ENCODE results near the gene TMTC2.
"Not testable (repeated sequence)": the region's sequence is repeated elsewhere in the genome, so short reads cannot be mapped to it uniquely, and the experiment has no call there.

The TMTC2 gene

DNA sequence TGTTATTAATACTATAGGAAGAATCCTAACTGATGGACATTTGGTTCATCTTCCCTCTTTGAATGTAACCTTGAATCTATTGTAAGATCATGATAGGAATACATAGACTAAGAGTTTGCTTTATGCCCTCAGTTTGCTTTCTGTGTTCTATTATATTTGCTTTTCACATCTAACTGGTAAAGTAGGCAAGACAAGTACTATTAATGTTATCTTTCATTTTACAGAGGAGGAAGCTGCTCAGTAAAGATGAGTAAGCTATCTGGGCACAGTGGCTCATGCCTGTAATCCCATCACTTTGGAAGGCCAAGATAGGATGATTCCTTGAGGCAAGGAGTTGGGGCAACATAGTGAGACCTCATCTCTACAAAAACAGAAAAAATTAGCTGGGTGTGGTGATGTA lies 103.0 kb downstream of the TMTC2 start:
- DNase-seq (ENCODE audit: low spot score) = no peak

GRCh38 chr12:82793751-82794281 lies 107.1 kb downstream of the TMTC2 start:
- DNase-seq (ENCODE audit: low spot score) = no peak

DNA sequence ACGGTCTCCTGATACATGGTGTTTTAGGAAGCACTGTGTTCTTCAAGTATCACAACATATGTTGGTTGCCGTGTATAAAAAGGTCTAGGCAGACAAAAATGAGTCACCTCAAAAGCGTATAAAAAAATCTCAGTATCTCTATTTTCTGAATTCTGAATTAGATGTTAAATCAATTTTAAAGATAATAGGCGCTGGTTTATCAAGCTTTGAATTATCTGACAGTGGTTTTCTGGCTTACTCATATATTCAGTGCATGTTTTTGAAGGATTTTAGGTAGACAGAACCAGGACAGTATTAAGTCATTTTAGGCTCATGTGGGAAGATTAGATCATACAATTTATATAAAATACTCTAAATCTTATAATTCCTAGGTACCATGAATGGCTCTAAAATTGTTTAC lies 110.8 kb downstream of the TMTC2 start:
- no peak for DNase-seq (ENCODE audit: low spot score)

- DNase-seq (ENCODE audit: low spot score) = no peak
Observed at GRCh38 chr12:82800185-82800584, 113.5 kb downstream of the TMTC2 start.

DNA sequence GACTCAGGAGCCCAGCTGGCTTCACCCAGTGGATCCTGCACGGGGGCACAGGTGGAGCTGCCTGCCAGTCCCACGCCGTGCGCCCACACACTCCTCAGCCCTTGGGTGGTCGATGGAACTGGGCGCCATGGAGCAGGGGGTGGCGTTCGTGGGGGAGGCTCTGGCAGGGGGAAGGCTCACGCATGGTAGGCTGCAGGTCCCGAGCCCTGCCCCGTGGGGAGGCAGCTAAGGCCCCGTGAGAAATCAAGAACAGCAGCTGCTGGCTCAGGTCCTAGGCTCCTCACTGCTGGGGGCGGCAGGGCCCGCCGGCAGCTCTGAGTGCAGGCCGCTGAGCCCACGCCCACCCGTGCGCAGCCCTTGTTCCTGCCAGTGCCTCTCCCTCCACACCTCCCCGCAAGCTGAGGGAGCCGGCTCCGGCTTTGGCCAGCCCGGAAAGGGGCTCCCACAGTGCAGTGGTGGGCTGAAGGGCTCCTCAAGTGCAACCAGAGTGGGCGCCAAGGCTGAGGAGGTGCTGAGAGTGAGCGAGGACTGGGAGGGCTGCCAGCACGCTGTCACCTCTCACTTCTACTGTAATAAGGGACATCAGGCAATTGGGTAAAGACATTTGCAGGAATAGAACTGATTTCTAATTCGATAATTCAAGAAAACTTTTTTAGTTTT lies 115.4 kb downstream of the TMTC2 start:
- DNase-seq (ENCODE audit: low spot score) = no peak

DNA sequence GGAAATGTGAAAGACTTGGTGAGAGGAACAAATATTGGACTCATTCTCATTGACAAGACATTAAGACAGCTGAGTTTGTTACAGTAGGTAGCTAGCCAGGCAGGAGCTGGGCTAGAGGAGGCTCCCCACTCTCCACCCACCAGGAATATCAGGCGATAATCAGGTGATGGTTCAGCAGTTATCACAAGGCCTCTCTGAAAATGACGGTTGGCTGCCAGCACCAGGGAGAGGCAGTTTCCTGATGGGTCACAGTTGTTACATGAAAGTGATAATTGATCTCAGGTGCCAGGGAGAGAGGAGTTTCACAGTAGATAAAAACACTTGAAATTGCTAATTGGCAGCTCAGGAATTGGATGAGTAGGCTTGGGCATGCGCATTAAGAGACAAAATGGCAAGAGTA lies 116.5 kb downstream of the TMTC2 start:
- DNase-seq (ENCODE audit: low spot score) = no peak

GRCh38 chr12:82804601-82805000 lies 117.9 kb downstream of the TMTC2 start:
- DNase-seq (ENCODE audit: low spot score) = no peak

DNA sequence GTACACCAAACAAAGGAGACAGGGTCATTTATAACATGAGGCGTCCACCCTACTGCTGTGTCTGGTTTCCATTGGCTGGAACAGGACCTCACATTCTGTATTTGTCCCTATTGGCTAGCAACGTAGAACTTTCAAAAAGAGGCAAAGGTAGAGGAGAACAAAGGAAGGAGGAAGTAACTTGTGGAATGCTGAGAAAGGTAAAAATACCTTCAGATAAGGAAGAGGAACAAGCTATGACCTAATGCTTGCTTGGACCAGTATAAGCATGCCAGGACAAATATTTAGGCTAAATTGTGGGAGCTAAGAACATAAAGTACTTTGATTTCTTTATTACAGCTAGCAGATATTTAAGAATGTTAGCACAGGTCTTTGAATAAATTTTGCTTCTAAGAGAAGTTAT lies 118.3 kb downstream of the TMTC2 start:
- DNase-seq (ENCODE audit: low spot score) = not testable (repeated sequence)

GRCh38 chr12:82805812-82806497 lies 119.2 kb downstream of the TMTC2 start:
- DNase-seq (ENCODE audit: low spot score) = peak; percentile 11

GRCh38 chr12:82807132-82807737 lies 120.5 kb downstream of the TMTC2 start:
- no peak for DNase-seq (ENCODE audit: low spot score)

DNA sequence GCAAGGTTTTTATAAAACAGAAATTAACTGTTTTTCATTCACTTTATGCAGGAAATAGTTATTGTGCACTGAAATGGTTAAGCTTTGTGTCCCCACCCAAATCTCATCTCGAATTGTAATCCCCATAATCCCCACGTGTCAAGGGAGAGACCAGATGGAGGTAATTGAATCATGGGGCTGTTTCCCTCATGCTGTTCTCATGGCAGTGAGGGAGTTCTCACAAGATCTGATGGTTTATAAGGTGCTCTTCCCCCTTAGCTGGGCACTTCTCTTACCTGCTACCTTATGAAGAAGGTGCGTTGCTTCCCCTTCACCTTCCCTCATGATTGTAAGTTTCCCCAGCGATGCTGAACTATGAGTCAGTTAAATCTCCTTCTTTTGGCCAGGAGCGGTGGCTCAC lies 123.9 kb downstream of the TMTC2 start:
- DNase-seq (ENCODE audit: low spot score) = no peak

GRCh38 chr12:82817368-82817767 lies 130.7 kb downstream of the TMTC2 start:
- peak; percentile 30 for DNase-seq (ENCODE audit: low spot score)

GRCh38 chr12:82818271-82819035 lies 131.7 kb downstream of the TMTC2 start:
- DNase-seq (ENCODE audit: low spot score) = no peak

DNA sequence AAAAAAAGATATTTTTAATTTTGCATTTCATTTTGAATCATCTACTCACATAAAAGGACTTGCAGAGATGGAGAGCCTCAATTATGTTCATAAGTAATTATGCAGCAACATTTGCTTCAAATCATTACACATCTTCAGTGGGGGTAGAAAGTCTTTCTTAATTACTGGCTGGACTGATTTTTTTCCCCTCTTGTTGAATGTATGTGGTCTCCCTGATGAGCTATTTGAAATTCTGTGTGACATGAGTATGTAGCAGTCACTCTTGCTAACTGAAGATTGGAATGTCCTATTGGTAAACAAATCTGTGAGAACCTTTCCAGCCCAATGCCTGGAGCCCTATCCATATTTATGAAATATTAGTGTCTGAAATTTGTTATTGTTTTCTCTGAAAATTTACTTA lies 139.8 kb downstream of the TMTC2 start:
- DNase-seq (ENCODE audit: low spot score) = no peak

- no peak for DNase-seq (ENCODE audit: low spot score)
Observed at GRCh38 chr12:82832096-82832495, 145.4 kb downstream of the TMTC2 start.

DNA sequence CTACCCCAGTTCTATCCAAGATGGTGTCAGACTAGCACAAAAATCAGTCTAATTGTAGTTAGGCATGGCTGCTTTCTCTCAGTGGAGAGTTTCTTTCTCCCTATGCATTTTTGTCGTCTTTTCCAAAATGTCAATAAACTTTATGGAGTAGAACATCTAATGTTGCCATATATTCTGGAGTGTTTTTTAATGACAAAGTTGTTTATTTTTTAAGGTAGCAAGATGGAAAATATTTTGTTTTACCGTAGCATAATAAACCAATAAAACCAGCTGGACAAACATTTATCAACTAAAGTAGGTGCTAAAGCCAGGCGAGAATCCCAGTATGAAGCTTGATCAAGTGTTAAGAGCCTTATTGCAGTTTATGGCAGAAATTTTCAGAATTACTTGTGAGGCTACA lies 146.3 kb downstream of the TMTC2 start:
- DNase-seq (ENCODE audit: low spot score) = no peak

DNA sequence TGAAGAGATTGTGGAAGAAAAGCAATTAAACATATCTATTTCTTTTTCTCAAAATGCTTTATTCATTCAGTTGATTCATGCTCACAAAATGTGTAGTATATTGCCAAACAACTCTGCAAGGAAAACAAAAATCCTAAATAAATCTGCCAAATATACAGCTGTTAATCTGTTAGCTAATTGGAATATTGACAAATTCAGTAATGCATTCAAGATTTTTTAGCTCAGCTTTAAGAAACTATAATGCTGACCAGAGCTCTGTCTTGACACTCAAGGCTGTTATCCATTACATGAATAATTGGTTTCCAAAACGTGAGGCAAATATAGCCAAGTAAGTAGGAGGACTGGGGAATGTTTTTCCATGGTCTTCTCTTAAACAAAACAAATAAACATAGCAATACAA lies 146.8 kb downstream of the TMTC2 start:
- no peak for DNase-seq (ENCODE audit: low spot score)

DNA sequence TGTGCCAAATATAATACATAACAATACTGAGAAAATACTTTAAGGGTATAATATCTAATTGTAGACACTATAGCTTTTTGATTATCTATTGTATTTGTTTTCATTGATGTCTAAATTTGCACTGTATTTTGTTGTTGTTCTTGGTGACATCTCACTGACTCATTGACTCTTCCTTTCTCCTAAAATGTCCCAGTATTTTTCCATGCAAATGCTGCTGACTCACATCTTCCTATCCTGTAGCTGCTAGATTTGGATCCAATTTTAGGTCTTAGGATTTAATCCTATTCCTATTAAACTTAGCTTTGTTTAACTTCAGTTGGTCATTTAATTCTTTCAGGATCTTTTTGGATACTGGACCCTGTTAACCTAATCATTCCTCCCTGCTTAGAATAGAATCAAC lies 148.5 kb downstream of the TMTC2 start:
- DNase-seq (ENCODE audit: low spot score) = peak; percentile 32

DNA sequence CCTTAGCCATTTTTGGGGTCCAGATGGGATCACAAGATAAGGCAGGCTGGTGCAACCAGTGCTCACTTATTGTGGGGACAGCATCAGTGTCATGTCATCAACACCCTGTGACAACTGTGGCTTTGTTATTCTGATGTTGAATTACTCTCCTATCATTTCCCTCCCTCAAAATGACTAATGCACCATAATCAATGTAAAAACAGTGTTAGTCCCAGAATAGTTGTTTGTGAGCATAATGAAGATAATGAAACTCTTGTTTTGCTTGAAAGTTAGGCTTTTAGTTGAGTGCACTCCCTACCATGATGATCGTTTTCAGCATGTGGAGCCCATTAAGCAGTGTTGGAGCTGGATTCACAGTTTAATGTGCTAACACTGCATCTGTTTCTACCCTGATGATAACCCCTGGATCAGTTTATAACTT lies 151.4 kb downstream of the TMTC2 start:
- DNase-seq (ENCODE audit: low spot score) = no peak

- no peak for DNase-seq (ENCODE audit: low spot score)
Observed at GRCh38 chr12:82838827-82839226, 152.1 kb downstream of the TMTC2 start.

DNA sequence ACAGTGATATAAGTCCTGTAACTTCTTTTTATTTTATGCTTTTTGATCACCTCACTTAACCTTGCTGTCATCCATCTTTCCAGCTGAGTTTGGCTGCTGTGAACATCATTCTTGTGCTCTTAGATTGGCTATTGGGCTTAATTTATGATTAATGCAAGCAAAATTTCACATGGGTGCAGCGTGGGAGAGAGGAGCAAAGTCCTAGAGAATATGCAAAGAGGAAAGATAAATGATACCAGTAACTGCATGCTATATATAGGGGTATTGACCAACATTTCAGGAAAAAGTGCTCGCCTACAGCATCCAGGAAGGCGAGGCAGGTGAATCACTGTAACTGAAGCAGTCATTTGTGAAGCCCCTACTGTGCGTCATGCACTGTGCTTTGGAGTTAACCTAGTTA lies 153.1 kb downstream of the TMTC2 start:
- DNase-seq (ENCODE audit: low spot score) = no peak

- DNase-seq (ENCODE audit: low spot score) = no peak
Observed at GRCh38 chr12:82841487-82841904, 154.8 kb downstream of the TMTC2 start.

GRCh38 chr12:82842480-82842879 lies 155.8 kb downstream of the TMTC2 start:
- no peak for DNase-seq (ENCODE audit: low spot score)

All from RKO (cell line).